Adrenal gland (tissue), 5 donors: ENCODE measurements around the gene PRKCA.

Experiments used
- POLR2A ChIP-seq, 2 donors: fragments of 450-650 bp; IDR thresholded peaks; one replicate each; pipeline ENCODE4 v1.6.1; 2017; ENCODE audit warnings: antibody characterized with exemption in 2 of 2, mild to moderate bottlenecking in 2 of 2, moderate library complexity in 1 of 2
- TF ChIP-seq, protein P1 (sequence below), 6 experiments: fragments of 450-650 bp in 4 of 6; fragments of 200-600 bp in 2 of 6; sonication (generic) in 1 of 6; IDR thresholded peaks; 1 replicate in 5 of 6; 2 replicates in 1 of 6; pipeline versions ENCODE4 v1.5.1 to v1.8.0; 2016 to 2021; ENCODE audit warnings: antibody characterized with exemption in 6 of 6, mild to moderate bottlenecking in 2 of 6, moderate library complexity in 1 of 6
- donor health status: DM: no; HTN: no; CAD: no.

DNA sequence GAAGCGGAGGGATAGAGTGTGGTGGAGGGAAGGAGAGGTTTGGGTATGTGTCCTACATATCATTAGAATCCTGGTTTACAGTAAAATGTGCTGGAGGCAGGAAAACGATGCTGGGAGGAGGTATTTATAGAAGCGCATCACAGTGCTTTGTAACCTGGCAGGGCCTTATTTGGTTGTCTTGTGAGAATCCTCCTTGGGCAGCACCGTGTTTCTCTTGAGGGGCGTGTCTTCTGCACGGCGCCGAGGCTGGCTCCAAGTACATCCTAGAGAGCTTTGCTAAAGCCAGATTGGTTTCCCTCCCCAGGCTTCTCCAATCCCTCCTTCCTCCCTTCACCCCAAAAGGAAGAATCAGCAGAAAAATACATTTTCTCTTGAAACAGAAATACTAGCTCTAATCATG is 556.9 kb downstream of the PRKCA start:
- TF ChIP-seq, protein P1, sequence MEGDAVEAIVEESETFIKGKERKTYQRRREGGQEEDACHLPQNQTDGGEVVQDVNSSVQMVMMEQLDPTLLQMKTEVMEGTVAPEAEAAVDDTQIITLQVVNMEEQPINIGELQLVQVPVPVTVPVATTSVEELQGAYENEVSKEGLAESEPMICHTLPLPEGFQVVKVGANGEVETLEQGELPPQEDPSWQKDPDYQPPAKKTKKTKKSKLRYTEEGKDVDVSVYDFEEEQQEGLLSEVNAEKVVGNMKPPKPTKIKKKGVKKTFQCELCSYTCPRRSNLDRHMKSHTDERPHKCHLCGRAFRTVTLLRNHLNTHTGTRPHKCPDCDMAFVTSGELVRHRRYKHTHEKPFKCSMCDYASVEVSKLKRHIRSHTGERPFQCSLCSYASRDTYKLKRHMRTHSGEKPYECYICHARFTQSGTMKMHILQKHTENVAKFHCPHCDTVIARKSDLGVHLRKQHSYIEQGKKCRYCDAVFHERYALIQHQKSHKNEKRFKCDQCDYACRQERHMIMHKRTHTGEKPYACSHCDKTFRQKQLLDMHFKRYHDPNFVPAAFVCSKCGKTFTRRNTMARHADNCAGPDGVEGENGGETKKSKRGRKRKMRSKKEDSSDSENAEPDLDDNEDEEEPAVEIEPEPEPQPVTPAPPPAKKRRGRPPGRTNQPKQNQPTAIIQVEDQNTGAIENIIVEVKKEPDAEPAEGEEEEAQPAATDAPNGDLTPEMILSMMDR (IDR thresholded peaks at IDR 0.05), result no peak
- no peak for TF ChIP-seq POLR2A (IDR thresholded peaks at IDR 0.05)
